Measurements from ENCODE around the gene HARBI1.

HARBI1 gene

DNA sequence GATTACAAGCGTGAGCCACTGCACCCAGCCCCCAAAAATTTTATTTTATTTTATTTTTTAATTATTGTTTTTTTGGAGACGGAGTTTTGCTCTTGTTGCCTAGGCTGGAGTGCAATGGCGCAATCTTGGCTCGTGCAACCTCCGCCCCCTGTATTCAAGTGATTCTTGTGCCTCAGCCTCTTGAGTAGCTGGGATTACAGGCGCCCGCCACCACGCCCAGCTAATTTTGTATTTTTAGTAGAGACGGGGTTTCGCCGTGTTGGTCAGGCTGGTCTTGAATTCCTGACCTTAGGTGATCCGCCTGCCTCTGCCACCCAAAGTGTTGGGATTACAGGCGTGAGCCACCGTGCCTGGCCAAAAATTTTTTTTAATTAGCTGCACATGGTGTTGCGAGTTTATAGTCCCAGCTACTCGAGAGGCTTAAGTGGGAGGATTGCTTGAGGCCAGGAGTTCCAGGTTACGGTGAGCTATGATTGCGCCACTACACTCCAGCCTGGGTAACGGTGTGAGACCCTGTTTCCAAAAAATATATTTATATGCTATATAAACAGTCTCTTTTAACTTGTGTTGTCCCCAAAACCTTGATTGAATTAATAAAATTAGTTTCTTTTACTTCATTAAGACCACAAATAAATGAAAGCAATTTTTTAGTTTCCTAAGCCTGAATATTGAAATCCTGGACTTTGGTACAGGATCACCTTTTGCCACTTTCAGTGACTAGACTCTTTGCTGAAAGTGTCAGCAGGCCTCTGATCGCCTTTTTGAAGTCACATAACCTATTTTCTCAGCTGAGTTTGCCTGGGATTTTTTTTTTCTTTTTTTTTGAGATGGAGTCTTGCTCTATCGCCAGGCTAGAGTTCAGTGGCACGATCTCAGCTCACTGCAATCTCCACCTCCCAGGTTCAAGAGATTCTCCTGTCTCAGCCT lies 16.5 kb upstream of the HARBI1 start:
- no peak for DNase-seq

DNA sequence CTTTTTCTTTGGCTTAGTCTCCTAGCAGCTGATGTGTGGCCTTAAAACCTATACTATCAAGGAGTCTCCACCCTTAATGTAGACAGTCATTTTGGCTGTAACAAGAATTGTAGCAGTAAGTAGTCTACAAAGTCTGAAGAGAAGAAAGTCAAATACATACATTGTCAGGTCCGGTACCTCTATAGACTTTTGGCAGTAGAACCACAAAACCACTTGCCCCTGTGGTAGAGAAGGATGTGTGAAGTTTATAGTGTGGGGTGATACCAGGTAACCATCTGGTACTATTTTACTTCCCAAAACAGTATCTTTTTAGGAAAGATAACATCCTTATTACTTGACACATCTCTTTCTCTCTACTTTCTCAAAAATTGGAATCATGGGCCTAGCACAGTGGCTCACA lies 15.5 kb upstream of the HARBI1 start:
- no peak for DNase-seq

DNA sequence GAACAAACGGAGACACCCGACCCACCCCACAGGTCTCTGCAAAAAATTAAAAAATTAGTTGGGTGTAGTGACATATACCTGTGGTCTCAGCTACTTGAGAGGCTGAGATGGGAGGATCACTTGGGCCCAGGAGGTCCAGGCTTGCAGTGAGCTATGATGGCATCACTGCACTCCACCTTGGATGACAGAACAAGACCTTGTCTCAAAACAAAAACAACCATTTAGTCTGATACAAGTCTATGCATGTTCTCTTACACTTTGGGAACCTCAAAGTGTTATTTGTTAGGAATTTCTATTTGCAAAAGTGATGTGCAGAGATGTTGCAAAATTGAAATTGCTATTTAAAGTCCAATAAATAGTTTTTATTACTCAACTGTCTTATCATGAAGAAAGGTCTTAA lies 14.6 kb upstream of the HARBI1 start:
- DNase-seq = no peak

DNA sequence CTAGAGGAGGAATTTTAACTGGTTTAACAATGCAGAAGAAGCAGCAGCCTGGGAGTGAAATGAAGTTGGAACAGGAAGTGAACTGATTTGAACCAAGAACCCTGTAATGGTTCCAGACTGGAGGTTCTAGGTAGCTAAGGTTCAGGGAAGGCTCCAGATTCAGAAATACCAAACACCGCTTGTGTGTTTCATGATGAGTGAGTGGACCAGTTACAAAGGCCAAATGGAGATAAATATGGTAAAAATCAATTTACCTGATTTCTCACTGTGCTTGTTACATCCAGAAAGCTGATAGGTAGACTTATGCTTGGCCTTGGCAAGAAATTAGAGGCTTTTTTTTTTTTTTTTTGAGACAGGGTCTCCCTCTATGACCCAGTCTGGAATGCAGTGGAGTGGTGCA lies 13.2 kb upstream of the HARBI1 start:
- DNase-seq = no peak

DNA sequence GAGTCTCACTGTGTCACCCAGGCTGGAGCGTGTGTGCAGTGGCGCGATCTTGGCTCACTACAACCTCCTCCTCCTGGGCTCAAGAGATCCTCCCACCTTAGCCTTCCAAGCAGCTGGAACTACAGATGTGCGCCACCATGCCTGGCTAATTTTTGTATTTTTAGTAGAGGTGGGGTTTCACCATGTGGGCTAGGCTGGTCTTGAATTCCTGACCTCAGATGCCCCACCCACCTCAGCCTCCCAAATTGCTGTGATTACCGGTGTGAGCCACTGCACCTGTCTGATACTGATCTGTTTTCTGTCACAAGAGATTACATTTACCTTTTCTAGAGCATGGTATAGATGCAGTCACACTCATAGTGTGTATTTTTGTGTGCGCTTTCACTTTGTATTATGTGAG lies 11.9 kb upstream of the HARBI1 start:
- no peak for DNase-seq

DNA sequence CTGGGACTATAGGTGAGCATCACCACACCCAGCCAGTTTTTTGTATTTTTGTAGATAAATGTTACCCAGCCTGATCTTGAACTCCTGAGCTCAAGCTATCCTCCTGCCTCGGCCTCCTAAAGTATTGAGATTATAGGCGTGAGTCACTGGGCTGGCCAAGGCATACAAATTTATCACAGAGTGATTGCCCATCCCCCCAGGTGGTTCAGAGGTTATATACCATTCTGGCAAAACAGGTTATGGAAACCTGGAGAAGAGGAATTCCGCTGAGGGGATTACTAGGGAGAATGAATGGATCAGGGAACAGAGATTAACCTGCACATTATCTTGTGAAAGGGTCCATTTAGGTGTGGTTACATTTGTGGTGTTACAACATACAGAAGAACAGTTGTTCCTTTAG lies 8.4 kb upstream of the HARBI1 start:
- no peak for DNase-seq

DNA sequence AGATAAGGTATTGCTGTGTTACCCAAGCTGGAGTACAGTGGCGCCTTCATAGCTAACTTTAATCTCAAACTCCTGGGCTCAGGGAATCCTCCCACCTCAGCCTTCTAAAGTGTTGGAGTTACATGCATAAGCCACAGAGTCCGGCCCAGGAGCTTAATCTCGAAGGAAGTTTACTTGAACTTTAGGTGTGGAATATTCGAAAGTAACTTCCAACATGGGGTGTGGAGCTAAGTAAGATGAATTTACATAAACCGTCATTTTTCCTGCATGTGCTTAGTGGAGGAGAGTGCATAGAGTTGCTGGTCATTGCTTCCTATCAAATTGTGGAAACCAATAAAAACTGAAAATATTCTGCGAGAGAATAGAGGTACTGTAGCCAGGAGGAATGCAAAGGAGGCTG lies 1.8 kb upstream of the HARBI1 start:
- DNase-seq = no peak

DNA sequence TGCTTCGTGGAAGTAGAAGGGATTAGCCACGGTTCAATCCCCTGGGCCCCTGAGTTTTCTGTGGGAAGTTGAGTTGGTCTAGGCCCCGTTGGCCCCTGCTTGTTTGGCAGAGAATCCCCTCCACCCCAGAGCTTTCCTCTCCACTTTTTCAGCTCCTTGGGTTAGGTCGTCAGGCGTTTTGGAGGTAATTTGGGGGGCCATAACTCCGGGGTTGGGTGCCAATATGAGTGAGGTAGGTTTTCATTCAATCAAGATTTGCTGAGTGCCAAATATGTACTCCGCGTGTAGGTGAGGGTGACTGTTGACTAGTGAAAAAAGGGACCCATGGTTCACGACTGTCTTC lies 916 bp upstream of the HARBI1 start:
- DNase-seq = no peak

DNA sequence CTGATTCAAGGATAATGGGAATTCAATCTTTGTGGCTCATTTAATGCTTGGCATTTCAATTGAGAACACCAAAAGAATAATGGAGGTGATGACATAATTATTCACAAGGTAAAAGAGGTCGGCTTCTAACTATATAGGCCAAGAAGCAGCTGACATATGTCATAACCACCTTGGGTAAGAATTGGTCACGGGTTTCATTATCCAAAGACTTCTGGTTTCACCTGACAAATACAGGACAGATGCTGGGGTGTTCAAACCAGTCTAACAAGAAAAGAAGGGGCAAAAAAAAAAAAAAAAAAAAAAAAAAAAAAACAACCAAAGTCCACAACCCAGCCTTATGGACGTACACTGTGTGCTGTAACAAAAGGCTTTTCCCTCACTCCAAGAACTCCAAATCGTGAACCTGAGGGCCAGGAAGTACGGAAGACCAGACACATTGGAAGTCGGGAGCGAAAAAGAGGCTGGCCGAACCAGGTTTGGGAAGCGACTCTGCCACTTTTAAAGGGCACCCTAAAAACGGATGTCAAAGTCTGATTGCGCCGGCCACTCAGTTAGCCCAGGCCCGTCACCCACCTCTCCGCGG lies 385 bp downstream of the HARBI1 start:
- DNase-seq = no peak

DNA sequence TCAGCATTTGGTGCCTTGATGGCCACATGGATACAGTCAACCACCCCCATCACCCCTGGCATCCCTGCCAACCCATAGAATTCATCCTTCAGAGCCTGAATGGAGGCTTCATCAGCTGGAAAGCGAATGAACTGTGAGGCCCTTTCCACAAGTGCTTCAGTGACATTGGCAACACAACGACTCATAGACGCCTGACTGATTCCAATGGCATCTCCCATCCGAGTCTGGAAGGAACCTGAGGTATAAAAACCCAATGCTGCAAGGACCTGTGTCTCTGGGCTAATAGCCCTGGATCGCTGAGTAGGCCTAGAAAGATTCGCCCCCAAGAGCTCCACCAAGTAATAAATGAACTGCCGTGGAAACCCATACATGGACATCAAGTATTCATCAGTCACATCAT lies 1.3 kb downstream of the HARBI1 start:
- DNase-seq = no peak

DNA sequence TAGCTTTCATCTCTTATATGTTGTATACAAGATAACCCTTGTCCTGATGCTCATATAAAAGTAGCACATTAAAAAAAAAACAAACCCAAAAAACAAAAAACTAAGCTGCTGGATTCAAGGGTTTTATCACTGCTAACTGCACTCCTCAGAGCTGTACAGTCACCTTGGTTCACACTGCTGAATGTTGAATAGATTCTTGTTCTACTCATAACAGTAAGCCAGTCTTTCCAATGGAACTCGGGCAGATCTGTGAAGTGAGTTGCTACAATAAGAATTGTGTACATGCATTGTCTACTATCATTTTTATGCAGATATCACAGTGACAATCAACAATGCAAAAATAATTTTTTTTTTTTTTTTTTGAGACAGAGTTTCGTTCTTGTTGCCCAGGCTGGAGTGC lies 4.7 kb downstream of the HARBI1 start:
- no peak for DNase-seq

DNA sequence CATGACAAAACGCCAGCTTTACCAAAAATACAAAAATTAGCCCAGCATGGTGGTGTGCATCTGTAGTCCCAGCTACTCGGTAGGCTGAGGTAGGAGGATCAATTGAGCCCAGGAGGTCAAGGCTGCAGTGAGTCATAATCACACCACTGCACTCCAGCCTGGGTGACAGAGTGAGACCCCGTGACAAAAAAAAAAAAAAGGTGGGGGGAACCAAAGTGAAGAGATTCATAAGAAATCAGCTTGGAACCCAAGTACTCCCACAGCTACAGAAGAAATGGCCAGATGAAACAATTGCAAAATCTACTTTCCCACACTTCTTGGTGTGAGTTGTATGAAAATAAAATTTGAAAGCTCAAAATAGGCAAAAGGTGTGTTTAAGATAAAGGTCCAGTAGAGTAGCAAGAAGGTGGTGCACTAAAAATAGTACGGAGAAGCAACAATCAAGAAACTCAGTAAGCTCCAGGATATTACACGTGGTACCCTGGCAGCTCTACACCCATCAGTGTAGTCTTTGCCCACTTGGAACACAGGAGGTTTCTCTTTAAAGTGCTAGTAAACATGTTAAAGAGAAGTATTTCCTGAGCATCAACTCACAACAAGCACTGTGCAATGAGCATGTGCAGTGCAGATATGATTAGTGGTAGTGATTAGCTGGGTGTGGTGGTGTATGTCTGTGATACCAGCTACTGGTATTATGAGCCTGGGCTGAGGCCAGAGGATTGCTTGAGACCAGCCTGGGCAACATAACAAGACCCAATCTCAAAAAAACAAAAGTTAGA lies 5.3 kb downstream of the HARBI1 start:
- no peak for DNase-seq

DNA sequence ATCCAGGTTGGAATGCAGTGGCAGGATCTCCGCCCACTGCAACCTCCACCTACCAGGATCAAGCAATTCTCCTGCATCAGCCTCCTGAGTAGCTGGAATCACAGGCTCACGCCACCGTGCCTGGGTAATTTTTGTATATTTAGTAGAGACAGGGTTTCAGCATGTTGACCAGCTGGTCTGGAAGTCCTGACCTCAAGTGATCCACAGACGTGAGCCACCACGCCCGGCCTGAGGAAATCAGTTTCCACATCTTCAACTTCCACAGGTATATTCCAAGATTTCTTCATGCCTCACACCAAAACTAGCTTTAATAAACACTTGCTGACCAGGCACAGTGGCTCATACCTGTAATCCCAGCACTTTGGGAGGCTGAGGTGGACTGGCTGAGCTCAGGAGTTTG lies 7.6 kb downstream of the HARBI1 start:
- DNase-seq = no peak

DNA sequence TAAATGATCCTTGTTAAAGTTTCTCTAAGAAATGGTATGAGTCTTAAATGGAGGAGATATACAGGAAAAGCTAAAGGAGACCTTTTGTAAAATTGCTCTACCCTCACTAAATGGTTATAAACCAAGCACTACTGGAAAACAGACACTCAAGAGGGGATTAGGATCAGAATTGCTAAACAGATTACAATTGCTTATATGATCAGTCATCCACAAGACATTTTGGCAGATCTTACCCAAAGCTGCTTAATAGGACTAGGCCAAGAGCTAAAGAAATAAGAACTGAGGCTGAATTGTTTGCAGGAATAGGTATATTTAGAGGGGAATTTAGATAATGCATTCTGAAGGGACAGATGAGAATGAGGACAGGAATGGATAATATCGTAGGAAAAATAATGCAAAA lies 9.5 kb downstream of the HARBI1 start:
- DNase-seq = no peak

DNA sequence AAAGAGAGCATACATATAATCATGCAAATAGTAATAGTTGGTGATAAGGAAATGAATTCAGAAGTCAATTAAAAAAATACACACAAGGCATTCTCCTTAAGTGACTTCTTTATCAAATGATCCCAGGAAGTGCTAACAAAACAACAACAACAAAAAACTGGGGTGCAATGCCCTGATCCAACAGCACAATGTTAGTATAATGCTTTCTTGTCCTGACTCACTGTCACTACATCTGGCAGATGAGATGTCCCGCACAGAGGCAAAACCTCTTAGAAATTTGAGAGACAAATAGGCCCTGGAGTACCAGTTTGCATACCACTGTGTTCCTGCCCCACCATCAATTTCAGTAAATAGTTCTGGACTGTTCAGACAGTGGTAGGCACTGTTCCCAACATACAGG lies 12.2 kb downstream of the HARBI1 start:
- DNase-seq = no peak

DNA sequence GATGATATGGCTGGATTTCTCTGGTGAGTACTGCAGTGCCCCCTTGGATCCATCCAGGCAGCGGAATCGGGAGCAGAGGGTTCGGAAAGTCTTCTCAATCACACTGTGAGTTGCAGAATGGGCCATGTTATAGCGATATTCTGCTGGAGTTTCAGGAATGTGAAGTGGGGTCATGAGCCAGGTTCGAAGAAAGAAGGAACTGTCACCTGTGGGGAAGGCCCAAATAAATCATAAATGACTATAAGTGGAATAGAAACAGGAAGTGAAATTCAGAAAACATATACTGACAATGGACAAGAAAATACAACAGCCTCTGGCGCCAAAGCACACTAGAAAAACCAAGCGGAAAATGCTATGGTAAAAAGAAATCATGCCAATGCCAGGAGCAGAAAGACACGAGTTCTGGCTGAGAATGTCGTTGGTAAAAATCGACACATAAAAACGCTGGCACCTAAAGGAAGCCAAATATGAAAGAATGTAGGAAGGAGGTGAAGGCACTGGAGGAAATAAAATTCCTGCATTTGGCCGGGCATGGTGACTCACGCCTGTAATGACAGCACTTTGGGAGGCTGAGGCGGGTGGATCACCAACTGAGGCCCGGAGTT lies 13.2 kb downstream of the HARBI1 start:
- no peak for DNase-seq

DNA sequence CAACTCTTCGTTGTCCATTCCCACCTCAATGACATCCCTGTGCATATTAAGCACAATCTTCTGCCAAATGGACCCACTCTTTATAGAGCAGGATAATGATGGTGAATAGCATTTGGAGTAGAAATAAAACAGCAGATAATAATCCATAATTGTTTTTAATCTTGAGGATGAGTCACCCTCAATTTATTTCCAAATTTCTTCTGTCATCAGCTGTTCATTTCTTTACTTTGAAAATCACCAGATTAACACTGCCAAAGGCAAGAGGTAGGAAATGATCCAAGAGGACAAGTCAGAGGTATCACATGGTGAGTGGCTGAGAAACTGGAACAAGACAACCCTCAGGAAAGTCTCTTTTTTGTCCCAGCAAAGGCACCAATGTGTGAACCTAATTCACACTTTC lies 15.9 kb downstream of the HARBI1 start:
- DNase-seq = no peak

DNA sequence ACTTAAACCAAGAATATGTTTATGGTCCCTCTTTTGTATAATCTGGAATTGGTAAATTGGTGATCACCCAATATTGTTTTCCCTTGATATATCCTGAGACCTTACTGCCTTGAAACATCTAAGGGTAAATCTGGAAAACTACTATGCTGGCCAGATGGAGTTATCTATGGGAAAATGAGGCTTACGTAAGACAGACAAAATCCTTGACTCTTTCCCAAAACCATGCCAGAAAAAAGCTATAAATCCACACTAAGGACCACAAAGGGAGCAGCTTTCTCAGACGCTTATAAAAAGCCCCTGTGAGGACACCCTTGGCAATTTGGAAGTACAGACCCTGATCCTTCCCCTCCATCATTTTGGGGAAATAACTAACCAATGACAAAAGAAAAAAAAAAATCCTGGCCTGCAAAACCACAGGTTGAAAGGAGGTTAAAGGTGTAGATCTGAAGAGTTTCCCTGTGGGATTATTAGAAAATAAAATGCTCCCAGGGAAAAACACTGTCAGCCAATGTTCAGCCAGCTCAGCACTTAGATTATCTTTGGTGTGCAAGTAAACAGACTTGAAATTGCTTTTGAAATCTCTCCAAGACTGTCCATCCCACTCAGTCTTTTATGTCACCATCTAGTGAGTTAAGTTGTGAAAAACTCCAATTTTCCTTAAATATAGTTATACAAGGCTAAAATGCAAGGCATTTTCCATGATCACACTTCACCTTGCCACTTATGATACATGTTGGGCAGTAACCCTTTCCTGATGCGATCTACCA lies 16.6 kb downstream of the HARBI1 start:
- no peak for DNase-seq

DNA sequence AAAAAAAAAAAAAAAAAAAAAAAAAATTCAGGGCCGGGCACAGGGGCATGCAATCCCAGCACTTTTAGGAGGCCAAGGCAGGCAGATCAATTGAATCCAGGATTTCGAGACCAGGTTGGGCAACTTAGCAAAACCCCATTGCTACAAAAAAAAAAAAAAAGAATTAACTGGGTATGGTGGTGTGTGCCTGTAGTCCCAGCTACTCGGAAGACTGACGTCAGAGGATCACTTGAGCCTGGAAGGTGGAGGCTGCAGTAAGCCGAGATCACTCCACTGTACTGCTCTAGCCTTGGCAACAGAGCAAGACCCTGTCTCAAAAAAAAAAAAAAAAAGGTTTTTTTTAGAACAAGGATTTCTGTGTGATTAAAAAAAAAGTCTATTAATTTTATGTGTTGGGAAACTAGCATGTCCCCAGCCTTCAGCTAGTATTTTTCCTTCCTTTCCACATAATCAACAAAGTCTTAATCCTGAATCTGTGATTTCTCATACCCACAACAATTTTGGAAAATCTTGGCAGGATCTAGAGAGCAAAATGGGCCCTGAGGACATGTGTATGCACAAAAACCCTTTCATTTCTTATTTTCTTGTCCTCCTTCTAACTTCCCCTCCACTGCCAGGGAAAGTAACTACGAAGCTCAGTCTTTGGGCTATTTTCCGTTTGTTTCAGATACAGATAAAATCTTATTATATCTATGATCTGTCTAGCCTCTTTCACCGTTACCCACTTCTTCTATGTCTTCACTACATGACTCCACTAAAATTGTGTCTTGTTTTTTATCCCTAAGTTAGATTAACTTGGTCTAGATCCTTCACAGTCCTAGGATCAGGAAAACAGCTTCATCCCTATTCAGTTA lies 17.5 kb downstream of the HARBI1 start:
- DNase-seq = no peak

DNA sequence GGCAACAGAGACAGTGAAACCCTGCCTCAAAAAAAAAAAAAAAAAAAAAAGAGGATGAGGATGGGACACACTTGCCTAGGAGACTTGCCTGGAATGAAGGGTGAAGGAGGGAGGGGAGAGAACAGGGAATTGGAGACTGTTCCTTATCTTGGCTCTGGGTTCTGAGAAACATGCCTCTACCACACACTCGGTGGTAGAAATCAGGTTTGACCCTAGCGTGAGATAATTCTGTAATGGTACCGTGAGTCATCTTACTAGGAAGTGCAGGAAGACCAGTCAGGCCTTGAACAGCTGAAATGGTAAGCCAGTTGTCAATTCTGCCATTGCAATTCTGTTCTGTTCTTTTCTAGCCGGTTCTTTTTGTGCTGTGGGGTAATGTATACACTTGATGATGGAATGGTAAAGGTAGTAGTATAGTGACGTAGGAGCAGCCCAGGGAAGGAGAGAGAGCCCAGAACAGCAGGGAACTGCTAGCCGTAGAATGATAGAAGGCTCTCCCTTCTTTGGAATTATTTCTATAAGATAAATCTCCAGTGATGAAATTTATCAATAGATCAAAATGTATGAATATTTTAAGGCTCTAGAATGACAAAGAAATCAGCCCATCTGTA lies 19.3 kb downstream of the HARBI1 start:
- no peak for DNase-seq

DNA sequence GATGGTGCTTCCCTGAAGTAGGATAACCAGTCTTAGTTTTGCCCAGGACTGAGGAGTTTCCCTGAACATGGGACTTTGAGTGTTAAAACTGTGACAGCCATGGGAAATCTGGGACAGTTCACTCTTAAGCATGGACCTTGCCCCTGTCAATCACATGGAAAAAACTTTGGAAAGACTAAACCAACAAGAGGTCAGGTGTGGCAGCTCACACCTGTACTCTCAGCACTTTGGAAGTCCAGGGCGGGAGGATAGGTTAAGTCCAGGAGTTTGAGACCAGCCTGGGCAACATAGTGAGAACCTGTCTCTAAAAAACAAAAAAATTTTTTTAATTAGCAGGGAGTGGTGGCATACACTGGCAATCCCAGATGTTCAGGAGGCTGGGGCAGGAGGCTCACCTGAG lies 19.9 kb downstream of the HARBI1 start:
- no peak for DNase-seq
